HL-60 (cell line): Measurements from ENCODE around the gene METTL16.

Source experiments
- GABPA ChIP-seq: IDR thresholded peaks from 2 replicates; pipeline ENCODE4 v1.6.1; 2012; ENCODE audit warnings: low read depth
- POLR2AphosphoS5 ChIP-seq: IDR thresholded peaks from 2 replicates; pipeline ENCODE4 v1.6.1; 2012; ENCODE audit warnings: low read depth
- TF ChIP-seq, protein P1 (sequence below): IDR thresholded peaks from one replicate; pipeline ENCODE4 v1.5.1; 2011; ENCODE audit warnings: low read length, control low read depth, inconsistent platforms; ENCODE audit not compliant: insufficient read depth
- TF ChIP-seq, protein P2 (sequence below): IDR thresholded peaks from 2 replicates; pipeline ENCODE4 v1.6.1; 2012; ENCODE audit warnings: low read depth; ENCODE audit not compliant: insufficient replicate concordance

DNA sequence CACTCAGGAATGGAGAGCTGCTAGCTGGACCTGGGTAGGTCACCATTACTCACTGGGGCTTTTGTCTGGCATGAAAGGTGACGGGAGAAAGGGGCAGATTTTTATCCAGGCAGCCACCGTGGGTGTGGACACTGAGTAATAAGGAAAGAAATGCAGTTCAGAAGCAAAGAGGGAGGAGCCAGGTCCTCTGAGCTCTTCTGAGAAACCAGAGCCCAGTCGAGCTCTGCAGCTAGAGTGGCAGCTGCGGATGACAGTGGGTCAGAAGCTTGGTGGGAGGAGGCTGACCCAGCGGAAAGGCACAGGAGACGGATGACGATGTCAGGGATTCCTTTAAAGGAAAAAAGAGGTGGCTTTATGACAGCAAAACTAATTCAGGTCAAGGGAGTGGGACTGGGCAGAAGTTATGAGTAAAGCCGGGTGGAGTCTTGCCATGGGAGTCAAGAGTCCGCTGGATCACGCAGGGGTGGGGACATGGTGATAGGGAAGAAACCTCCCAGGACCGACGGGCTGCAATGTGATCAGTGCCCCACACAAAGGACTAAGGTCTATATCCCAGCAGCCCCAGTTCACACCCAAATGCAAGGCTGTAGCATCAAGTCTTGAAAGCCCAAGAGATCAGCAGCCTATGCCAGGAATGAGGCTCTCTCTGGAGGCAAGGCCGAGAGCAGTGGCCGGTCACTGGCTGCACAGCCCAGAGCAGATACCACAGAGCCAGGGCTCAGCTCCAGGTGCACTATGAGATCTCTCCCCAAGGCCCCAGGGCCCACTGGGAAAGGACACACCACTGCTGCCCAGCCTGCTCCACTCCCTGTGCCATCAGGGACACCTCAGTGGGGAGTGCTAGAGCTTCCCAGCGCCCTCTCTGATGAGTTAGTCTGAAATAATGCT is 104.5 kb downstream of the METTL16 start:
- TF ChIP-seq, protein P1, sequence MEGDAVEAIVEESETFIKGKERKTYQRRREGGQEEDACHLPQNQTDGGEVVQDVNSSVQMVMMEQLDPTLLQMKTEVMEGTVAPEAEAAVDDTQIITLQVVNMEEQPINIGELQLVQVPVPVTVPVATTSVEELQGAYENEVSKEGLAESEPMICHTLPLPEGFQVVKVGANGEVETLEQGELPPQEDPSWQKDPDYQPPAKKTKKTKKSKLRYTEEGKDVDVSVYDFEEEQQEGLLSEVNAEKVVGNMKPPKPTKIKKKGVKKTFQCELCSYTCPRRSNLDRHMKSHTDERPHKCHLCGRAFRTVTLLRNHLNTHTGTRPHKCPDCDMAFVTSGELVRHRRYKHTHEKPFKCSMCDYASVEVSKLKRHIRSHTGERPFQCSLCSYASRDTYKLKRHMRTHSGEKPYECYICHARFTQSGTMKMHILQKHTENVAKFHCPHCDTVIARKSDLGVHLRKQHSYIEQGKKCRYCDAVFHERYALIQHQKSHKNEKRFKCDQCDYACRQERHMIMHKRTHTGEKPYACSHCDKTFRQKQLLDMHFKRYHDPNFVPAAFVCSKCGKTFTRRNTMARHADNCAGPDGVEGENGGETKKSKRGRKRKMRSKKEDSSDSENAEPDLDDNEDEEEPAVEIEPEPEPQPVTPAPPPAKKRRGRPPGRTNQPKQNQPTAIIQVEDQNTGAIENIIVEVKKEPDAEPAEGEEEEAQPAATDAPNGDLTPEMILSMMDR: no peak
- TF ChIP-seq GABPA (no peak), POLR2AphosphoS5 (no peak)
- TF ChIP-seq, protein P2, sequence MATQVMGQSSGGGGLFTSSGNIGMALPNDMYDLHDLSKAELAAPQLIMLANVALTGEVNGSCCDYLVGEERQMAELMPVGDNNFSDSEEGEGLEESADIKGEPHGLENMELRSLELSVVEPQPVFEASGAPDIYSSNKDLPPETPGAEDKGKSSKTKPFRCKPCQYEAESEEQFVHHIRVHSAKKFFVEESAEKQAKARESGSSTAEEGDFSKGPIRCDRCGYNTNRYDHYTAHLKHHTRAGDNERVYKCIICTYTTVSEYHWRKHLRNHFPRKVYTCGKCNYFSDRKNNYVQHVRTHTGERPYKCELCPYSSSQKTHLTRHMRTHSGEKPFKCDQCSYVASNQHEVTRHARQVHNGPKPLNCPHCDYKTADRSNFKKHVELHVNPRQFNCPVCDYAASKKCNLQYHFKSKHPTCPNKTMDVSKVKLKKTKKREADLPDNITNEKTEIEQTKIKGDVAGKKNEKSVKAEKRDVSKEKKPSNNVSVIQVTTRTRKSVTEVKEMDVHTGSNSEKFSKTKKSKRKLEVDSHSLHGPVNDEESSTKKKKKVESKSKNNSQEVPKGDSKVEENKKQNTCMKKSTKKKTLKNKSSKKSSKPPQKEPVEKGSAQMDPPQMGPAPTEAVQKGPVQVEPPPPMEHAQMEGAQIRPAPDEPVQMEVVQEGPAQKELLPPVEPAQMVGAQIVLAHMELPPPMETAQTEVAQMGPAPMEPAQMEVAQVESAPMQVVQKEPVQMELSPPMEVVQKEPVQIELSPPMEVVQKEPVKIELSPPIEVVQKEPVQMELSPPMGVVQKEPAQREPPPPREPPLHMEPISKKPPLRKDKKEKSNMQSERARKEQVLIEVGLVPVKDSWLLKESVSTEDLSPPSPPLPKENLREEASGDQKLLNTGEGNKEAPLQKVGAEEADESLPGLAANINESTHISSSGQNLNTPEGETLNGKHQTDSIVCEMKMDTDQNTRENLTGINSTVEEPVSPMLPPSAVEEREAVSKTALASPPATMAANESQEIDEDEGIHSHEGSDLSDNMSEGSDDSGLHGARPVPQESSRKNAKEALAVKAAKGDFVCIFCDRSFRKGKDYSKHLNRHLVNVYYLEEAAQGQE: no peak
